CD4-positive, alpha-beta memory T cell (primary cell): Measurements from ENCODE around the gene SCIMP. TPM values are rescaled to one million over a fixed set of nuclear protein-coding genes. Genes with fewer than 3 reads are reported as not detected.
"Not testable (repeated sequence)": the region's sequence is repeated elsewhere in the genome, so short reads cannot be mapped to it uniquely, and the experiment has no call there.

ENCODE experiments used
- CTCF ChIA-PET: fragments of 350-600 bp; sonication (Branson Sonifier 250); formaldehyde crosslinking; loops from one replicate; lab custom pipeline; 2021; ENCODE audit warnings: inconsistent platforms; ENCODE audit not compliant: partially characterized antibody; lab: Charles Lee
- POLR2A ChIA-PET: fragments of 350-600 bp; sonication (Branson Sonifier 250); formaldehyde crosslinking; loops from one replicate; lab custom pipeline; 2021; ENCODE audit not compliant: partially characterized antibody; lab: Charles Lee
- DNase-seq, 5 donors: peaks; one replicate each; pipeline versions ENCODE4 v3.0.0 to v3.0.0-alpha.2; 2020 to 2022; ENCODE audit warnings: mixed read lengths in 1 of 5
- H3K27ac ChIP-seq: one replicate; pipeline ENCODE4 v1.7.0; 2013; ENCODE audit warnings: low read depth, low read length
- H3K27me3 ChIP-seq: 2 replicates; pipeline ENCODE4 v1.7.0; 2013; ENCODE audit warnings: mild to moderate bottlenecking, low read length, moderate library complexity; ENCODE audit not compliant: insufficient read depth
- H3K36me3 ChIP-seq: 2 replicates; pipeline ENCODE4 v1.7.0; 2013; ENCODE audit warnings: mild to moderate bottlenecking, low read length, moderate library complexity; ENCODE audit not compliant: insufficient read depth
- H3K4me1 ChIP-seq: 2 replicates; pipeline ENCODE4 v1.7.0; 2013; ENCODE audit warnings: mild to moderate bottlenecking, low read length, moderate library complexity; ENCODE audit not compliant: insufficient read depth
- H3K4me3 ChIP-seq, 2 donors: one replicate each; pipeline ENCODE4 v1.7.0; 2013; ENCODE audit warnings: low read length in 2 of 2, mild to moderate bottlenecking in 1 of 2
- H3K9me3 ChIP-seq, 2 donors: one replicate each; pipeline ENCODE4 v1.7.0; 2013; ENCODE audit warnings: low read length in 2 of 2, control low read depth in 1 of 2; ENCODE audit not compliant: control insufficient read depth in 1 of 2
- H3K27ac Mint-ChIP-seq, 7 donors: one replicate each; pipeline ENCODE4 v1.8.0; 2020 to 2021; ENCODE audit warnings: mixed read lengths in 7 of 7, mild to moderate bottlenecking in 6 of 7, inconsistent platforms in 3 of 7, moderate library complexity in 3 of 7
- H3K27me3 Mint-ChIP-seq, 2 donors: one replicate each; pipeline ENCODE4 v1.8.0; 2020 to 2021; ENCODE audit warnings: mixed read lengths in 2 of 2
- H3K36me3 Mint-ChIP-seq, 2 donors: one replicate each; pipeline ENCODE4 v1.8.0; 2020 to 2021; ENCODE audit warnings: mixed read lengths in 2 of 2, inconsistent platforms in 1 of 2, mild to moderate bottlenecking in 1 of 2
- H3K4me1 Mint-ChIP-seq, 4 donors: one replicate each; pipeline ENCODE4 v1.8.0; 2020 to 2021; ENCODE audit warnings: mixed read lengths in 4 of 4, mild to moderate bottlenecking in 1 of 4
- H3K4me3 Mint-ChIP-seq, 8 donors: one replicate each; pipeline ENCODE4 v1.8.0; 2020 to 2021; ENCODE audit warnings: mixed read lengths in 8 of 8, mild to moderate bottlenecking in 7 of 8, moderate library complexity in 6 of 8, inconsistent platforms in 3 of 8
- H3K9me3 Mint-ChIP-seq, 8 donors: one replicate each; pipeline ENCODE4 v1.8.0; 2020 to 2021; ENCODE audit warnings: mixed read lengths in 8 of 8, mild to moderate bottlenecking in 5 of 8, inconsistent platforms in 3 of 8, moderate library complexity in 1 of 8
- intact Hi-C: fragments of 100-400 bp; cut with micrococcal nuclease; formaldehyde crosslinking; loops from one replicate; pipeline ENCODE4 v1.15.1; 2023
- polyA plus RNA-seq, 2 donors: library from polyadenylated mRNA; unstranded; fragments of 300-500 nt; fragmentation: Illumina TruSeq; gene quantifications; one replicate each; pipeline ENCODE4 v1.2.3, GENCODE V29; 2021
- total RNA-seq, 2 experiments: library from RNA; stranded (reverse); gene quantifications; one replicate each; pipeline ENCODE4 v1.2.3, GENCODE V29; 2021

Gene SCIMP
- total and polyA plus RNA-seq, 4 experiments from 2014 or later, result 0.08 to 1.5 (median 0.26) TPM

DNA sequence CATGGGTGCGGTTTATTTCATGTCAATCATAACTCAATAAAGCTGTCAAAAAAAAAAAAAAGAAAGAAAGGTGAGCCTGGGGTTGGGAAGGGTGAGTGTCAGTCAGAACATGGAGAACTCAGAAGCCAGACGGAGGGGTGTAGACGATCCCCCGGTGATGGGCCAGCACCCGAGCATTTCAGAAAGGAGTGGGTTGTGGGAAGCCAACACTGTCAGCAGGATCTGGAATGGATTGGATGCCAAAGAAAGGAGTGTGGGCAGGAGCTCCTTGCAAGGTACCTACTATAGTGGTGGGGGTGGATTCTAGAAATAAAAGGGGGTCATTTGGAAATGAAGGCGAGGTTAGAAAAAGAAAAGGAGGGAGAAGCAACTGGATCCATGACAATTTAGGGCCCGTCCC is 19.8 kb upstream of the SCIMP start:
- Mint-ChIP-seq H3K9me3 (no peaks in the 10 kb centered on the region), H3K4me1 (peaks cover 8 to 15% (median 13%) of the 10 kb centered on the region in 4 donors), H3K27ac (peak overlapping the region in 2 of 7 donors; percentile 62 to 77), H3K4me3 (no peak overlapping the region), H3K36me3 (peaks cover 0 to 1% of the 10 kb centered on the region in 2 donors), H3K27me3 (peaks cover 2% of the 10 kb centered on the region in 2 donors)
- peaks cover 13% of the 10 kb centered on the region for H3K4me1 ChIP-seq
- H3K27me3 ChIP-seq, result no peaks in the 10 kb centered on the region
- H3K4me3 ChIP-seq, result no peak overlapping the region
- intact Hi-C loops, result no loop called here
- CTCF ChIA-PET, result no interaction called here
- H3K9me3 ChIP-seq, result no peaks in the 10 kb centered on the region
- no peak for DNase-seq
- no peaks in the 10 kb centered on the region for H3K36me3 ChIP-seq
- POLR2A ChIA-PET, result interaction anchor here (0.6 kb wide), 1 partner anchor 18 kb away, joined by 3 read pairs; no protein-coding TSS in a partner anchor
- no peak overlapping the region for H3K27ac ChIP-seq

DNA sequence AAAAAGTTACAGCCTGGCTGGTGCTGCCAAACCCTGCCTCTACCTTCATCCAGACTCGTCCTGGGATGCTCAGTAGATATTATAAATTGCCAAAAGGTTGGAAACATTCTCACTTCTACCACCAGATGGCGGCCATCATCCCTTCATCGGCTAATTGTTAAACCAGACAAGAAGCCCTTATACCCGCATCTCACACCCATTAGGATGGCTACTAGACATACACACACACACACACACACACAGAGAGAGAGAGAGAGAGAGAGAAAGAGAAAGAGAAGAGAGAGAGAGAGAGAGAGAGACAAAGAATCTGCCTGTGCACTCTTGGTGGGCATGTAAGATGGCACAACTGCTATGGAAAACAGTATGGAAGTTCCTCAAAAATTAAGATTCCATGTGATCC is 15.0 kb upstream of the SCIMP start:
- H3K4me1 ChIP-seq, result peaks cover 7% of the 10 kb centered on the region
- DNase-seq, result peak; percentile 65 to 73 (median 67)
- Mint-ChIP-seq H3K4me1 (peaks cover 5 to 8% (median 6%) of the 10 kb centered on the region in 4 donors), H3K36me3 (peaks cover 0 to 1% of the 10 kb centered on the region in 2 donors), H3K4me3 (peak overlapping the region in 1 of 8 donors; percentile 8), H3K27me3 (peaks cover 2% of the 10 kb centered on the region in 2 donors), H3K27ac (peak overlapping the region in 3 of 7 donors; percentile 64 to 94 (median 71)), H3K9me3 (no peaks in the 10 kb centered on the region)
- H3K4me3 ChIP-seq, result no peak overlapping the region
- POLR2A ChIA-PET, result interaction anchor here (0.7 kb wide), 1 partner anchor 49 kb away, joined by 3 read pairs; no protein-coding TSS in a partner anchor
- H3K9me3 ChIP-seq, result no peaks in the 10 kb centered on the region
- intact Hi-C loops, result loop anchor here (1.0 to 2.0 kb wide), 3 partner anchors 58 to 1177 kb away; partner anchors contain the start of gene C1QBP
- no peaks in the 10 kb centered on the region for H3K36me3 ChIP-seq
- H3K27me3 ChIP-seq, result no peaks in the 10 kb centered on the region
- H3K27ac ChIP-seq, result no peak overlapping the region
- CTCF ChIA-PET, result interaction anchor here (0.7 to 2.8 kb wide), 13 partner anchors 8 to 1187 kb away, joined by 3 to 13 read pairs (median 4); partner anchors contain the start of gene C1QBP

DNA sequence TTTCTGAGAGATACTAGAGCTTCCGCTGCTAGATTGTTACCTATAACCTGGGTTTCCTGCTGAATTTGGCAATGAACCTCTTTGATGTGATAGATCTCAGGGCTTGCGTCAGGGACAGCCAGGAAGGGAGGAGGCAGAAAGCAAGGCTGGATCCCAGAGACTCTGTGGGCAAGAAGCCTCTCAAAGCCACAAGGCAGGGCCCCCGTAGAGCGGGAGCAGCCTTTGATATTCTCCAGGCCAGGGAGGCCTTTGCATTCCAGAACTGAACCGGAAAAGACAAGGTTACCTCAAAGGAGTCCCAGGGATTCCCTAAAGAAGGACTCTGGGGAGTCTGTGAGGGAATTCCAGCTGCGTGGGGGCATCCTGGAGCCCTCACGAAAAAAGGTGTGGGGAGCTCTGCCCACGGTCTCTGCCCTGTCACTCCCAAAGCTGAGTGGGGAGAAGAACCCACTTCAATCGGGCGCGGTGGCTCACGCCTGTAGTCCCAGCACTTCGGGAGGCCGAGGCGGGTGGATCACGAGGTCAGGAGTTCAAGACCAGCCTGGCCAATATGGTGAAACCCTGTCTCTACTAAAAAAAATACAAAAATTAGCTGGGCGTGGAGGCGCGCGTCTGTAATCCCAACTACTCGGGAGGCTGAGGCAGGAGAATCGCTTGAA is 14.3 kb upstream of the SCIMP start:
- DNase-seq, result no peak
- ChIA-PET POLR2A (interaction anchor here (1.1 kb wide), 1 partner anchor 191 kb away, joined by 3 read pairs; the partner anchor contains the start of gene C1QBP), CTCF (interaction anchor here (0.6 to 2.8 kb wide), 10 partner anchors 9 to 208 kb away, joined by 3 to 13 read pairs (median 4); partner anchors contain the start of gene C1QBP)
- intact Hi-C loops, result loop anchor here (1.0 to 2.0 kb wide), 3 partner anchors 58 to 1178 kb away; partner anchors contain the start of gene C1QBP
- Mint-ChIP-seq H3K27me3 (peaks cover 2% of the 10 kb centered on the region in 2 donors), H3K4me1 (peaks cover 6 to 10% (median 8%) of the 10 kb centered on the region in 4 donors), H3K4me3 (peak overlapping the region in 1 of 8 donors; percentile 20), H3K9me3 (no peaks in the 10 kb centered on the region), H3K27ac (no peak overlapping the region), H3K36me3 (peaks cover 0 to 1% of the 10 kb centered on the region in 2 donors)
- Histone ChIP-seq H3K4me3 (no peak overlapping the region), H3K36me3 (no peaks in the 10 kb centered on the region), H3K4me1 (peaks cover 7% of the 10 kb centered on the region), H3K27ac (no peak overlapping the region), H3K27me3 (no peaks in the 10 kb centered on the region), H3K9me3 (no peaks in the 10 kb centered on the region)

DNA sequence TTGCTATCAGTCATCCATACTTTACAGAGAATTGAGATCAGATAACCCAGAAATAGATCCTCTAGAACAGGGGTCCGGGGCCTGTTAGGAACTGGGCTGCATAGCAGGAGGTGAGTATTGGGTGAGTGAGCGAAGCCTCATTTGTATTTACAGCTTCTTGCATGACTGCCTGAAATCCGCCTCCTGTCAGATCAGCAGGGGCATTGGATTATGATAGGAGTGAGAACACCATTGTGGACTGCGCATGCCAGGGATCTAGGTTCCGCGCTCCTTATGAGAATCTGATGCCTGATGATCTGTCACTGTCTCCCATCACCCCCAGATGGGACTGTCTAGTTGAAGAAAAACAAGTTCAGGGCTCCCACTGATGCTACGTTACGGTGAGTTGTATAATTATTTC is 13.0 kb upstream of the SCIMP start:
- Histone ChIP-seq H3K4me3 (no peak overlapping the region), H3K27me3 (no peaks in the 10 kb centered on the region), H3K9me3 (no peaks in the 10 kb centered on the region), H3K4me1 (peaks cover 15% of the 10 kb centered on the region), H3K36me3 (no peaks in the 10 kb centered on the region), H3K27ac (no peak overlapping the region)
- no peak for DNase-seq
- Mint-ChIP-seq H3K27ac (peak overlapping the region in 2 of 7 donors; percentile 44 to 78), H3K4me3 (no peak overlapping the region), H3K4me1 (peaks cover 13 to 20% (median 15%) of the 10 kb centered on the region in 4 donors), H3K36me3 (peaks cover 0 to 1% of the 10 kb centered on the region in 2 donors), H3K9me3 (no peaks in the 10 kb centered on the region), H3K27me3 (peaks cover 2% of the 10 kb centered on the region in 2 donors)
- ChIA-PET POLR2A (no interaction called here), CTCF (interaction anchor here (0.6 to 2.8 kb wide), 5 partner anchors 11 to 192 kb away, joined by 3 to 13 read pairs (median 7); partner anchors contain the start of gene C1QBP)
- intact Hi-C loops, result loop anchor here (2.0 kb wide), 1 partner anchor 1179 kb away; no protein-coding TSS in a partner anchor

DNA sequence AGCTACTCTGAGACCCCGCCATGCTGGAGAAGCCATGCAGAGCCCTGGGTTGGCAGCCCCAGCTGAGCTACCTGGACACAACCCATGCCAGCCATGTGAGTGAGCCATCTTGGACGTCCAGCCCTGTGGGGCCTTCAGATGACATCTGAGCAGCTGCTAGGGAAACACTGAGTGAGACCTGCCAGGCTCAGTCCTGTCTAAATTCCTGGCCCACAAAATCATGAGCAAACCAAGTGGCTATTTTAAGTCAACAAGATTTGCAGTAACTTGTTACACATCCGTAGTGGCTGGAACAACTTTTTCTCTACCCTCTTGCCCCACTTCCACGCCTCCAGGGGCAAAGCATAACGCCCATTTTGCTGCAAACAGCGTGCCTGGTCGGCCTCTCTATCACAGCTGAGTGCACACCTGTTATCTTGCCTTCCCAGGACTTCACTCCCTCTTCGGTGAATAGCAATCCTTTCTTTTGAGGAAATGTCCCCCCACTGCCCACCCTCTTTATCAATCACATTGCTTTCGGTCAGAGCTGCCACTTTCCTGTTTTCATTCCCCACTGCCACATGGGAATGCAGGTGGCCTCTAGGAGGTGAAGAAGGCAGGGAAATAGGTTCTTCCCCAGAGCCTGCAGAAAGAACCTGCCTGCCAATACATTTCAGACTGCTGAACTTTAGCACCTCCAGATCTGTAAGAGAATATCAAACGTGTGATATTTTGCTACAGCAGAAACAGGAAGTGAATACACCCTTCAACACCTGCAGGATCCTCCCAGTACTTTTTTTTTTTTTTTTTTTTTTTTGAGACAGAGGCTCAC is 7.4 kb upstream of the SCIMP start:
- H3K4me1 Mint-ChIP-seq, result peaks cover 18 to 49% (median 37%) of the 10 kb centered on the region in 4 donors
- Histone ChIP-seq H3K27me3 (no peaks in the 10 kb centered on the region), H3K4me3 (no peak overlapping the region), H3K4me1 (peaks cover 33% of the 10 kb centered on the region), H3K27ac (peak overlapping the region; percentile 28), H3K9me3 (no peaks in the 10 kb centered on the region), H3K36me3 (no peaks in the 10 kb centered on the region)
- H3K27me3 Mint-ChIP-seq, result no peaks in the 10 kb centered on the region
- peaks cover 0 to under 1% (median 0%) of the 10 kb centered on the region in 8 donors for H3K9me3 Mint-ChIP-seq
- ChIA-PET POLR2A (interaction anchor here (0.8 to 1.2 kb wide), 6 partner anchors 12 to 47 kb away, joined by 3 to 4 read pairs (median 3); partner anchors contain the start of gene RABEP1), CTCF (interaction anchor here (0.6 to 1.1 kb wide), 2 partner anchors 50 to 196 kb away, joined by 4 to 6 read pairs; partner anchors contain the start of gene ZNF594)
- peak overlapping the region in 7 of 8 donors; percentile 76 to 88 (median 84) for H3K4me3 Mint-ChIP-seq
- peak; percentile 40 to 55 (median 48) for DNase-seq
- intact Hi-C loops, result loop anchor here (1.0 kb wide), 1 partner anchor 45 kb away; no protein-coding TSS in a partner anchor
- H3K36me3 Mint-ChIP-seq, result no peaks in the 10 kb centered on the region
- H3K27ac Mint-ChIP-seq, result peak overlapping the region; percentile 72 to 99 (median 96)

DNA sequence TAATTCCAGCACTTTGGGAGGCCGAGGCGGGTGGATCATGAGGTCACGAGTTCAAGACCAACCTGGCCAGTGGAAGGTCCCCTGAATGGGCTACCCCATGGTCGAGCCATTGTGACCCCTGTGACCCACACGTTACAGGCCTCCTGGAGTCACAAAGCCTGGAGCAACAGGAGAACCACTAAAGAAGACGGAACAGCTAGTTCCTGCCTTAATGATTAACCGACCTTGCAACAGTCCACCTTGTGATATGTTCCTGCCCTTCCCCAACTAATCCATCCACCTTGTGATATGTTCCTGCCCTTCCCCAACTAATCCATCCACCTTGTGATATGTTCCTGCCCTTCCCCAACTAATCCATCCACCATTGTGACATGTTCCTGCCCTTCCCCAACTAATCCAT is 5.1 kb upstream of the SCIMP start:
- POLR2A ChIA-PET, result interaction anchor here (2.1 kb wide), 1 partner anchor 48 kb away, joined by 6 read pairs; the partner anchor contains the start of gene ZNF594
- H3K9me3 Mint-ChIP-seq, result not testable (repeated sequence)

More for the DNA sequence above, 5.1 kb upstream of the SCIMP start:
- H3K4me3 ChIP-seq, H3K27ac Mint-ChIP-seq, H3K27ac ChIP-seq, DNase-seq, intact Hi-C loops, CTCF ChIA-PET, H3K4me3 Mint-ChIP-seq, H3K27me3 ChIP-seq, H3K36me3 Mint-ChIP-seq, H3K9me3 ChIP-seq, H3K27me3 Mint-ChIP-seq, H3K36me3 ChIP-seq: not testable (repeated sequence)
- H3K4me1 ChIP-seq, result peaks cover 33% of the 10 kb centered on the region
- peaks cover 19 to 53% (median 39%) of the 10 kb centered on the region in 4 donors for H3K4me1 Mint-ChIP-seq
